Motor neuron (in vitro differentiated cells): ENCODE results near the gene CTBS. TPM values are rescaled to one million over a fixed set of nuclear protein-coding genes. Genes with fewer than 3 reads are reported as not detected.
"Not testable (repeated sequence)": the region's sequence is repeated elsewhere in the genome, so short reads cannot be mapped to it uniquely, and the experiment has no call there.

Experiments used
- ATAC-seq, 8 experiments: fragments of 200-7000 bp; cut with Tn5 transposase; replicated peaks in 6 of 8; 2 replicates each; pipeline ENCODE4 v1.8.0; 2021; ENCODE audit warnings: mild to moderate bottlenecking in 8 of 8, moderate library complexity in 8 of 8
- H3K27ac ChIP-seq, 2 donors: fragments of 250-450 bp; sonication (Bioruptor Pico); 2 replicates each; pipeline ENCODE4 v1.9.0; 2021; ENCODE audit warnings: antibody characterized with exemption in 2 of 2, mild to moderate bottlenecking in 2 of 2, moderate library complexity in 1 of 2
- H3K4me1 ChIP-seq, 2 donors: fragments of 250-450 bp; sonication (Bioruptor Pico); replicated peaks in 1 of 2; 2 replicates each; pipeline ENCODE4 v1.6.1; 2021; ENCODE audit warnings: antibody characterized with exemption in 2 of 2, mild to moderate bottlenecking in 2 of 2, moderate library complexity in 1 of 2
- H3K4me3 ChIP-seq, 5 donors: fragments of 250-450 bp; sonication (Bioruptor Pico); 2 replicates each; pipeline ENCODE4 v1.9.0; 2021; ENCODE audit warnings: antibody characterized with exemption in 5 of 5, mild to moderate bottlenecking in 5 of 5, moderate library complexity in 4 of 5
- WGBS, 10 experiments: fragments of 450-650 bp; shearing (Covaris generic); methylation state at CpG; one replicate each; pipeline ENCODE4 v1.0.0; 2022; 5-methylcytosine and 5-hydroxymethylcytosine counted together
- in situ Hi-C, 9 experiments: fragments of 400-800 bp; cut with MboI; loops; one replicate each; pipeline ENCODE4 v1.15.0; 2021; ENCODE audit warnings: low sequenced_read_pairs in 9 of 9, low pct_unique_long_range_greater_than_20kb in 2 of 9; ENCODE audit not compliant: unreplicated experiment in 9 of 9
- total RNA-seq, 8 experiments: library from RNA; unstranded; fragments of 300-600 nt; gene quantifications; 2 replicates each; pipeline versions ENCODE4 v1.2.3 to v1.2.4, GENCODE V29; 2022

CTBS gene
- total RNA-seq, 8 experiments from 2014 or later, result 2.3 to 15.4 (median 5.5) TPM

DNA sequence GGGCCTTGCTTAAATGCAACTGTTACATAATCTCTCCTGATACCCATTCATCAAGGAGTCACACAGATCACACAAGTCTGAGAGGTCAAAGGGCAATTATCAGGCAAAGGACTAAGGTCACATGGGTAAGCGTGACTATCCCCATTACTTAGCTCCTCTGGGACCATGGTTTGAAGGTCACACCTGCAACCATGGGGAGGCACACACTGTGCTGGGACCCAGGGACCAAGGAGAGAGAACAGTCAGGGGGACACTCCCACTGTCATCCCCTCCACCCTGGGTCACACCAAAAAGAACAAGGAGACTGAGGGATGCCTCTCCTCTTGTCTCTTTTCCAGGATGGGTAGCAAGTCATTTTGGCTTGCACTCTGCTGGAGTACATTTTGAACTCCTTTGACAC is 30.9 kb upstream of the CTBS start:
- Histone ChIP-seq H3K4me3 (no peak overlapping the region), H3K27ac (no peak overlapping the region), H3K4me1 (no peaks in the 10 kb centered on the region)
- ATAC-seq, result no peak
- in situ Hi-C loops, result loop anchor here in 2 of 9 experiments (25.0 kb wide), 2 partner anchors 93 to 468 kb away; partner anchors contain the start of genes GNG5 (in 1 of the 2), PRKACB (in 1 of the 2) and SPATA1 (in 1 of the 2)
- WGBS, 10 experiments, result 80 to 100% (median 88%) methylated on average over 1 of the region's 1 CpG; no CpG with 5 or more reads in 5 of the 10 experiments

DNA sequence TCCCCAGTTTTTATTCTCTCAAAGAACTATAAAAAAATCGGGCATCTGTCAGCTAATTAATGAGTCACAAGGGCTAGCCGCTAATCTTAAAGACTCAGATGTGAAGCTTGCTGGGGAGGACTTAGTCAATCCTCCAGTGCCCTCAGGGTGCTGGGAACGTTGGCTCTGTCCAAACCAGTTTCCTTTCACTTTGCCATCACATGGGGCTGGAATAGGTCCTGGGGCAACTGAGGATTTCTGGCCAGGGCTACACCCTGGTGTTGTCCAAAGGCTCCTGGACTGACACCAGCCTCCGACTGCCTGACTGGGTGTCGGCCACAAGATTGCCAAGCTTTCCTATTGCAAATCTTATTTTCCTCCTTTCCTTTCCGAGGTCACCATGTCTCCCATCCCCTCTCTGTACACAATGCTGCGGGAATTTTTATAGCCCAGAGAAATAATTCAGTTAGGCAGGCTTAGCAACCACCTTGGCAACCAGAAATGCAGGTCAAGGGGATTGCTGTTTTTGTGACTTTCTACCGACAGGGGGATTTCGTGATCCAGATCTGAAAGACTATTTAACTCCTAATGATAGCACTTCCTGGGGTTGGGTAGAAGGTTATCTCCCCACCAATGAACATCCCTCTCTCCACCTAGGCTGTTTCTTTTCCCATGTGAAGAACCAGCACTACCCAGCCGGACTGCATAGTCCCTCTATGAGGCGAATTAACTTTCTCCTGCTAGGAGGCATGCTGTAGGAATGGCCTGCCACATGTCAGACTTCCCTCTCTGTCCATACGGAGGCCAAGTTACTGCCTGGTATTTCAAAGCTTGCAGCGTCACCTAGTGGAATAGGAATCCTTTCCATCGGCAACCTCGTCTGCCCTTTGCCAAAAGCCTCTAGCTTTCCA is 29.9 kb upstream of the CTBS start:
- in situ Hi-C loops, result loop anchor here in 2 of 9 experiments (25.0 kb wide), 2 partner anchors 92 to 467 kb away; partner anchors contain the start of genes GNG5 (in 1 of the 2), PRKACB (in 1 of the 2) and SPATA1 (in 1 of the 2)
- ATAC-seq, result peak in 3 of 8 experiments; percentile 72 to 89 (median 83)
- WGBS, 10 experiments, result 0 to 82% (median 71%) methylated on average over 2 to 14 of the region's 15 CpGs; no CpG with 5 or more reads in 1 of the 10 experiments
- no peak overlapping the region for H3K4me3 ChIP-seq
- H3K27ac ChIP-seq, result no peak overlapping the region
- H3K4me1 ChIP-seq, result no peaks in the 10 kb centered on the region

DNA sequence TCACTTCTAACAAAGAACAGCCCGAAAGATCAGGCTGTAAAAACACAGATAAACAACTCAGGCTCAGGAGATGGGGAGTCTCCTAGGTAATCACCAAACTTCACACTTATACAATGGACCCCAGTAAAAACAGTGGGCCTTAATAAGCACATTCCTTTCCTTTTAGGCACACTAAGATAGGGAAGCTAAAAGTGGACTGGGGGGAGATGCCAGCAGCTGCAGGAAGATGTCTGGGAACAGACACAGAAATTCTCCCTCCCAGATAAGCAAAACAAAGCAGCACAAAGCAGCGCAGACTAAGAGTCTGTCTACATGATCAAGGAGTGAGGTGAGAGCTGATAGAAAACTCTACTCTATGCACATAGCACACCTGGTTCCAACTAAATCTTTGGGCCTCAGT is 29.0 kb upstream of the CTBS start:
- Histone ChIP-seq H3K4me1 (no peaks in the 10 kb centered on the region), H3K27ac (no peak overlapping the region), H3K4me3 (no peak overlapping the region)
- in situ Hi-C loops, result loop anchor here in 2 of 9 experiments (25.0 kb wide), 2 partner anchors 91 to 466 kb away; partner anchors contain the start of genes GNG5 (in 1 of the 2), PRKACB (in 1 of the 2) and SPATA1 (in 1 of the 2)
- no peak for ATAC-seq
- 14 to 86% (median 74%) methylated on average over 1 to 2 of the region's 2 CpGs; no CpG with 5 or more reads in 4 of the 10 experiments for WGBS, 10 experiments

DNA sequence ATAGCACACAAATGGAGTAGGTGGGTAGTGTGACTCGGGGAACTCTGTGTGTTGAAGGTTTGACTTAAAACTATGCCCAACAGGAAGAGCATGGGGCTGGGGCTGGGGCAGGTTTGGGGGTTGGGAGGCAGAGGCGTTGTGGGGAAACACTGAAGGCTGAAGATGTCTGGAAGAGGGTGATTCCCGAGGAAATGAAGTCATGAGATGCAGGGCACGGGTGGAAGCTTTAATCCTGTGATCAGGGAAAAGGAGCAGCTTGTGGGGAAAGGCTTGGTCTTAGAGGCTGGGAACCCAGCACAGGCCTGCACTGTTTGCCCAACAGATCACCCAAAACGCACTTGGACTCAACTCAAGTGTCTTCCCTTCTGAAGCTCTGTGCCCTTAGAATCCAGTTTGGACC is 26.6 kb upstream of the CTBS start:
- no peak overlapping the region for H3K27ac ChIP-seq

DNA sequence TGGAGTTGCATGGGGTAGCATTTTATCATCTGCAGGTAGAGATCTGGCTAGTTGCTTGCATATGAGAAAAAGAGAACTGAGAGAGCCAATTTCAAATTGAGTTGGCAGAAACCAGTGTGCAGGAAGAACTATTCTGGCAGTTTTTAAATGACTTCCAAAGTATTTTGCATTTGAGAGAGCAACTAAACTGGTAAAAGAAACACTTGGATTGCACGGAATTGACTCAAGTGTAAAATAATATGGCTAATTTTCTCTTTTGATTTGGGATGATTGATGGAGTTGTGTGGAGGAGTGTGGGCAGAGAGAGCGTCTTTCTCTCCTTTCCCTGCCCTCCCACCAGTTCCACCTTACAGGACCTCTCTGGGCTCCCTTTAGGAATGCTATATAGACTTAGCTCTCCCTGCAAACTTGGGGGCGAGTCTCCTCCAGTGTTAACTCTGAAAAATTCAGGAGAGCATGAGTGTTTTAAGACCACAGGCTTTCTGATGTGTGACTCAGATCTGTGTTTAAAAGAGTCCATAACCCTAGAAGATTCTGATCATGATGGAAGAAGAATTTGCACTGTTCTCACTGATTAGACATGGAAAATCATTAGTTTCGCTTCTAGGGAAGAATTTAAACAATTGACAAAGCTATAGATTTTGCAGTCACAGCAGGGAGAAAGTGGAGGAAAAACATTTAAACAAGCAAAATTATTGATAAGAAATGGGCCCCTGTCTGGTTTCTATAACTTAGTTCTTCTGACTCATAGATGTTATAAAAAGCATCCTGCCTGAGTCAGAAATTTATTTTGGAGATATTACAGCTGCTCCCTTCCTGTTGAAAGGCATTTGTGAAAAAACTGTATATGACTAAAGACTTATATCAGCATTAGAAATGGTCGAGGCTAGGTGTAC is 24.9 kb upstream of the CTBS start:
- 7 to 100% (median 55%) methylated on average over 1 to 5 of the region's 5 CpGs for WGBS, 10 experiments
- Histone ChIP-seq H3K27ac (no peak overlapping the region), H3K4me3 (no peak overlapping the region), H3K4me1 (peaks cover 0 to 6% of the 10 kb centered on the region in 2 donors)
- peak in 3 of 8 experiments; percentile 46 to 89 (median 51) for ATAC-seq
- in situ Hi-C loops, result no loop called here

More for the DNA sequence above, 26.6 kb upstream of the CTBS start:
- no peak overlapping the region for H3K4me3 ChIP-seq
- peaks cover 0 to 6% of the 10 kb centered on the region in 2 donors for H3K4me1 ChIP-seq
- ATAC-seq, result no peak
- in situ Hi-C loops, result loop anchor here in 2 of 9 experiments (25.0 kb wide), 2 partner anchors 88 to 463 kb away; partner anchors contain the start of genes GNG5 (in 1 of the 2), PRKACB (in 1 of the 2) and SPATA1 (in 1 of the 2)
- WGBS, 10 experiments, result 60 to 89% (median 84%) methylated on average over 1 to 4 of the region's 5 CpGs; no CpG with 5 or more reads in 7 of the 10 experiments

DNA sequence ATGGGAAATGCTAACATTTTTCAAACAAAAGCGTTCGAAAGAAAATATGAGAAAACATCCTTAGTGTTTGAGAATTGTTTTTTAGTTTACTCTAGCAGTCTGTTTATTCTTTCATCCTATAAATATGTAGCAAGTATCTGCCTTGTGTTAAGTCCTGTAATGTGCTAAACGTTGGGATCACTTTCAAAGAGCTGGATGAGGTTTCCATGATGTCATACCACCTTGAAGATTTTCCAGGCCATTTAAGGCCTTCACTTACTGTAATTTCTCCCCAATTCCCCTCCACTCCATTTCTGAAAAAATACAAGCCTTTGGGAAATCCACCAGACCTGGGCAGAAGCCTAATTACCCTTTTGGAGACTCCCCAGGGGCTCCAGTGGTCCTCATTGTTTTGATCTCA is 24.2 kb upstream of the CTBS start:
- Histone ChIP-seq H3K4me1 (peaks cover 0 to 6% of the 10 kb centered on the region in 2 donors), H3K4me3 (no peak overlapping the region), H3K27ac (no peak overlapping the region)
- in situ Hi-C loops, result no loop called here
- WGBS, 10 experiments, result 43 to 100% (median 85%) methylated on average over 2 to 3 of the region's 3 CpGs; no CpG with 5 or more reads in 1 of the 10 experiments
- no peak for ATAC-seq

DNA sequence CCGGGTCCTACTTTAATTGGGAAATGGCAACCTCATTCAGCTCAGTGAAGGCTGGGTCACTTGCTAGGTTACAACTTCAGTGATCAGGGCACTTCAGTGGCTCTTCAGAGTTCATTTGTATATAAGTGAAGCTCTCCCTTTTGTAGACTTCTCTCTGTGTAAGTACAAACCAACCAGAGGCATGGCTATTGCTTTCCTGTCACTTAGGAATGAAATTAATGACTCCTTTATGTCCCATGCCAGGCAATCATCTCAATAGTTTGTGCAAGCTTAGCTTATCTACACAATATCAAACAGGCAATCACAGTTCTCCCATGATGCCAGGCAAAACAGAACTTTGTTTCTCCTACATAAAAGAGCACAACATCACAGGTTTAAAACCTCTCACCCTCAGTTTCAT is 22.8 kb upstream of the CTBS start:
- ATAC-seq, result peak in 3 of 8 experiments; percentile 49 to 70 (median 58)
- in situ Hi-C loops, result no loop called here
- Histone ChIP-seq H3K4me1 (peaks cover 0 to 6% of the 10 kb centered on the region in 2 donors), H3K27ac (no peak overlapping the region), H3K4me3 (no peak overlapping the region)
- 50 to 100% (median 86%) methylated on average over 1 of the region's 1 CpG; no CpG with 5 or more reads in 4 of the 10 experiments for WGBS, 10 experiments

DNA sequence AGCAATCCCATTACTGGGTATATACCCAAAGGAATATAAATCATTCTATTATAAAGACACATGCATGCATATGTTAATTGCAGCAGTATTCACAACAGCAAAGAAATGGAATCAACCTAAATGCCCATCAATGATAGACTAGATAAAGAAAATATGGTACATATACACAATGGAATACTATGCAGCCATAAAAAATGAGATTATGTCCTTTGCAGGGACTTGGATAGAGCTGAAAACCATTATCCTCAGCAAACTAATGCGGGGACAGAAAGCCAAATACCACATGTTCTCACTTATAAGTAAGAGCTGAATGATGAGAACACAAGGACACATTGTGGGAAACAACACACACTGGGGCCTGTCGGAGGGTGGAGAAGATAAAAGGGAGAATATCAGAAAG is 20.7 kb upstream of the CTBS start:
- 57 to 100% (median 89%) methylated on average over 1 to 2 of the region's 2 CpGs for WGBS, 10 experiments
- ATAC-seq, H3K4me1 ChIP-seq: not testable (repeated sequence)

DNA sequence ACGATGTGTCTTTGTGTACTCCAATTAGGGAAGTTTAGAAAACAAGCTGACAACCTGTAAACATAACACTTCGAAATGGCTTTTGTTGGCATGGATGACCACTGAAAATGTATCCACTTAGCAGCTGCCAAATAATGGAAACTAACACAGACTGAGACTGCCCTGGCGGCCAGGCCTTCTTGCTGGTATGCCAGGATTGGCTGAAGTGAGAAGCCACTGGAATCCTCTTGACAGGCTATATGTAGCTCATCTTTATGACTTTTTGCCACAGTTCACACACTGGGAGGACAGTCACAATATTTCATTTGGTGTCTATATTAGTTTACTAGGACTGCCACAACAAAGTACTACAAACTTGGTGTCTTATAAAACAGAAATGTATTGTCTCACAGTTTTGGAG is 12.9 kb upstream of the CTBS start:
- no peak for ATAC-seq
- Histone ChIP-seq H3K4me1 (peaks cover 17 to 21% of the 10 kb centered on the region in 2 donors), H3K4me3 (no peak overlapping the region), H3K27ac (no peak overlapping the region)
- in situ Hi-C loops, result no loop called here
- 46 to 100% (median 94%) methylated on average over 1 to 3 of the region's 3 CpGs; no CpG with 5 or more reads in 2 of the 10 experiments for WGBS, 10 experiments

More for the DNA sequence above, 20.7 kb upstream of the CTBS start:
- in situ Hi-C loops, H3K4me3 ChIP-seq, H3K27ac ChIP-seq: not testable (repeated sequence)

DNA sequence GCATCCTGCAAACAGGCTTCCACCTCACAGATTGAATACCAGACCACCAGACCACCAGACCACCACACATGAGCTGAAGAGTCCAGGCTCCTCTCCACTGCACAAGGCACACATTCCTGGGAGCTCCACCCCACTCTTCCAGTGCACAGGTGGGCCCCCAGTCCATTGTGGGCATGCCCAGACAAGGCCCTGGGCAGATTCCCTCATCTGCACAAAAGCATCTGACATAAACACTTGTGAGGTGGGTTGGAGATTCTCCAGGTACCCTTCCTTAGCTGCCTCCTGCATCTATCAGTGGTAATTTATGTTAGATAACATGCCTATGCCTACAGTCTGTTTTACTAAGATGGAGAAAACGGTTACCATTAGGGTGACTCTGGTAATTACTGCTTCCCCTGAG is 11.6 kb upstream of the CTBS start:
- H3K27ac ChIP-seq, result no peak overlapping the region
- no peak for ATAC-seq
- no peak overlapping the region for H3K4me3 ChIP-seq
- 0 to 57% (median 13%) methylated on average over 1 of the region's 1 CpG; no CpG with 5 or more reads in 5 of the 10 experiments for WGBS, 10 experiments
- in situ Hi-C loops, result no loop called here
- peaks cover 17 to 21% of the 10 kb centered on the region in 2 donors for H3K4me1 ChIP-seq

DNA sequence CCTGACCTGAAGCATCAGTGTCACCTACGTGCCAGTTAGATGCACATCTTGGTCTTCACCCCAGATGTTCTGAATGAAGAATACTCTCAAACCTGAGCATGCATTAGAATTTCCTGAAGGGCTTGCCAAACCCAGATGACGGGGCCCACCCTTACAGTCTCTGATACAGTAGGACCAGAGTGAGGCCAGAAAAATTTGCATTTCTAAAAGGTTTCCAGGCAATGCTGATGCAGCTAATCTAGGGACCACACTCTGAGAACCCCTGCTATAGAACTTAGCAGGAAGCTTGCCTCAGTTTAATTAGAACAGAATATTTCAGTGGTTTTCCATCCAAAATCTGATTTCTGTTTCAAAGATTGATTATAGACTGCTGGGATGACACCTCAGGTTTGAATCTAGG is 9.9 kb upstream of the CTBS start:
- Histone ChIP-seq H3K4me1 (peaks cover 17 to 21% of the 10 kb centered on the region in 2 donors), H3K4me3 (no peak overlapping the region), H3K27ac (no peak overlapping the region)
- WGBS, 10 experiments, result 30 to 100% (median 76%) methylated on average over 1 to 2 of the region's 2 CpGs; no CpG with 5 or more reads in 3 of the 10 experiments
- peak in 4 of 8 experiments; percentile 15 to 79 (median 46) for ATAC-seq
- in situ Hi-C loops, result no loop called here

DNA sequence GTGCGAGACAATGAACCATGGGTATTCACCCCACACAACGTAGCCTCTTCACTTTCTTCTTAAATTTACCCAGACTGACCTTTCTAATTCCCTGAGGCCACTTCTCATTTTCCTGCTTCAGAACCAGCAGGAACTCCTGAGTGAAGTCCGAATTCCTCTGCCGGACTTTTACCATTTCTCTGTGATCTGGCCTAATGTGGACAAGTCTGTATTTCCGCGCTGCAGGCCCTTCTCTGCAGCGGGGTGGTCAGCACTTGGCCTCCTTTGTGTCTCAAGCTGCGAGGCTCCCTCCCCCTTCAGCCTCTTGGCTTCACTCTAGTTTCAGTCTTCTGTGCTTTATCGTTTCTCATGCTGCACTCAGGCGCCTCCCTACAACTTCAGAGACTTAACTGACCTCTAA is 9.4 kb upstream of the CTBS start:
- peak in 7 of 8 experiments; percentile 9 to 54 (median 28) for ATAC-seq
- Histone ChIP-seq H3K27ac (no peak overlapping the region), H3K4me3 (no peak overlapping the region), H3K4me1 (peaks cover 17 to 21% of the 10 kb centered on the region in 2 donors)
- in situ Hi-C loops, result no loop called here
- 27 to 100% (median 87%) methylated on average over 1 to 10 of the region's 10 CpGs for WGBS, 10 experiments
